ENCODE data around the gene SMCO4. TPM values are rescaled to one million over a fixed set of nuclear protein-coding genes. Genes with fewer than 3 reads are reported as not detected.

SMCO4 gene
- total and polyA plus RNA-seq, 2 donors: 32.2 to 41.3 TPM

GRCh38 chr11:93569496-93569895 lies 26.3 kb upstream of the SMCO4 start:
- Histone ChIP-seq H3K27me3 (ENCODE audit: control insufficient read depth in 2 of 2, insufficient read depth in 1 of 2, low read length in 1 of 2) (no peaks in the 10 kb centered on the region), H3K36me3 (ENCODE audit: control insufficient read depth in 2 of 2, insufficient read depth in 2 of 2, low read length in 1 of 2) (no peaks in the 10 kb centered on the region), H3K27ac (ENCODE audit: low read depth in 1 of 2, low read length in 1 of 2) (no peak overlapping the region), H3K4me1 (ENCODE audit: control insufficient read depth in 2 of 2, insufficient read depth in 2 of 2, low read length in 2 of 2) (no peaks in the 10 kb centered on the region), H3K4me3 (ENCODE audit: low read length in 2 of 2) (no peak overlapping the region), H3K9me3 (ENCODE audit: control insufficient read depth in 2 of 2, insufficient read depth in 1 of 2, low read length in 1 of 2) (no peaks in the 10 kb centered on the region)
- no peak for DNase-seq (ENCODE audit: low read depth in 6 of 9, low spot score in 9 of 9)

GRCh38 chr11:93568726-93569125 lies 25.5 kb upstream of the SMCO4 start:
- no peaks in the 10 kb centered on the region for H3K4me1 ChIP-seq (ENCODE audit: control insufficient read depth in 2 of 2, insufficient read depth in 2 of 2, low read length in 2 of 2)
- no peaks in the 10 kb centered on the region for H3K27me3 ChIP-seq (ENCODE audit: control insufficient read depth in 2 of 2, insufficient read depth in 1 of 2, low read length in 1 of 2)
- no peak overlapping the region for H3K27ac ChIP-seq (ENCODE audit: low read depth in 1 of 2, low read length in 1 of 2)
- no peak overlapping the region for H3K4me3 ChIP-seq (ENCODE audit: low read length in 2 of 2)
- DNase-seq (ENCODE audit: low read depth in 6 of 9, low spot score in 9 of 9): no peak
- no peaks in the 10 kb centered on the region for H3K9me3 ChIP-seq (ENCODE audit: control insufficient read depth in 2 of 2, insufficient read depth in 1 of 2, low read length in 1 of 2)
- no peaks in the 10 kb centered on the region for H3K36me3 ChIP-seq (ENCODE audit: control insufficient read depth in 2 of 2, insufficient read depth in 2 of 2, low read length in 1 of 2)
- WGBS: 94% methylated on average over 2 of the region's 2 CpGs

- no peak for DNase-seq (ENCODE audit: low read depth in 6 of 9, low spot score in 9 of 9)
- no peaks in the 10 kb centered on the region for H3K9me3 ChIP-seq (ENCODE audit: control insufficient read depth in 2 of 2, insufficient read depth in 1 of 2, low read length in 1 of 2)
- H3K4me3 ChIP-seq (ENCODE audit: low read length in 2 of 2): no peak overlapping the region
- WGBS: 91% methylated on average over 7 of the region's 7 CpGs
- no peak overlapping the region for H3K27ac ChIP-seq (ENCODE audit: low read depth in 1 of 2, low read length in 1 of 2)
- no peaks in the 10 kb centered on the region for H3K36me3 ChIP-seq (ENCODE audit: control insufficient read depth in 2 of 2, insufficient read depth in 2 of 2, low read length in 1 of 2)
- no peaks in the 10 kb centered on the region for H3K27me3 ChIP-seq (ENCODE audit: control insufficient read depth in 2 of 2, insufficient read depth in 1 of 2, low read length in 1 of 2)
- no peaks in the 10 kb centered on the region for H3K4me1 ChIP-seq (ENCODE audit: control insufficient read depth in 2 of 2, insufficient read depth in 2 of 2, low read length in 2 of 2)
Measured at GRCh38 chr11:93567401-93567895, 24.3 kb upstream of the SMCO4 start.

GRCh38 chr11:93564895-93565294 lies 21.7 kb upstream of the SMCO4 start:
- H3K4me1 ChIP-seq (ENCODE audit: control insufficient read depth in 2 of 2, insufficient read depth in 2 of 2, low read length in 2 of 2): no peaks in the 10 kb centered on the region
- H3K4me3 ChIP-seq (ENCODE audit: low read length in 2 of 2): no peak overlapping the region
- no peak overlapping the region for H3K27ac ChIP-seq (ENCODE audit: low read depth in 1 of 2, low read length in 1 of 2)
- no peak for DNase-seq (ENCODE audit: low read depth in 6 of 9, low spot score in 9 of 9)
- H3K36me3 ChIP-seq (ENCODE audit: control insufficient read depth in 2 of 2, insufficient read depth in 2 of 2, low read length in 1 of 2): no peaks in the 10 kb centered on the region
- 94% methylated on average over 3 of the region's 3 CpGs for WGBS
- no peaks in the 10 kb centered on the region for H3K27me3 ChIP-seq (ENCODE audit: control insufficient read depth in 2 of 2, insufficient read depth in 1 of 2, low read length in 1 of 2)
- H3K9me3 ChIP-seq (ENCODE audit: control insufficient read depth in 2 of 2, insufficient read depth in 1 of 2, low read length in 1 of 2): no peaks in the 10 kb centered on the region

GRCh38 chr11:93563857-93564256 lies 20.7 kb upstream of the SMCO4 start:
- Histone ChIP-seq H3K9me3 (ENCODE audit: control insufficient read depth in 2 of 2, insufficient read depth in 1 of 2, low read length in 1 of 2) (no peaks in the 10 kb centered on the region), H3K4me3 (ENCODE audit: low read length in 2 of 2) (no peak overlapping the region), H3K36me3 (ENCODE audit: control insufficient read depth in 2 of 2, insufficient read depth in 2 of 2, low read length in 1 of 2) (no peaks in the 10 kb centered on the region), H3K27ac (ENCODE audit: low read depth in 1 of 2, low read length in 1 of 2) (no peak overlapping the region), H3K27me3 (ENCODE audit: control insufficient read depth in 2 of 2, insufficient read depth in 1 of 2, low read length in 1 of 2) (no peaks in the 10 kb centered on the region), H3K4me1 (ENCODE audit: control insufficient read depth in 2 of 2, insufficient read depth in 2 of 2, low read length in 2 of 2) (no peaks in the 10 kb centered on the region)
- DNase-seq (ENCODE audit: low read depth in 6 of 9, low spot score in 9 of 9): no peak

GRCh38 chr11:93560199-93560932 lies 17.2 kb upstream of the SMCO4 start:
- H3K36me3 ChIP-seq (ENCODE audit: control insufficient read depth in 2 of 2, insufficient read depth in 2 of 2, low read length in 1 of 2): no peaks in the 10 kb centered on the region
- no peak overlapping the region for H3K27ac ChIP-seq (ENCODE audit: low read depth in 1 of 2, low read length in 1 of 2)
- H3K27me3 ChIP-seq (ENCODE audit: control insufficient read depth in 2 of 2, insufficient read depth in 1 of 2, low read length in 1 of 2): no peaks in the 10 kb centered on the region
- WGBS: 90% methylated on average over 3 of the region's 3 CpGs
- H3K4me1 ChIP-seq (ENCODE audit: control insufficient read depth in 2 of 2, insufficient read depth in 2 of 2, low read length in 2 of 2): no peaks in the 10 kb centered on the region
- H3K9me3 ChIP-seq (ENCODE audit: control insufficient read depth in 2 of 2, insufficient read depth in 1 of 2, low read length in 1 of 2): no peaks in the 10 kb centered on the region
- no peak for DNase-seq (ENCODE audit: low read depth in 6 of 9, low spot score in 9 of 9)
- no peak overlapping the region for H3K4me3 ChIP-seq (ENCODE audit: low read length in 2 of 2)

GRCh38 chr11:93559681-93560080 lies 16.5 kb upstream of the SMCO4 start:
- H3K36me3 ChIP-seq (ENCODE audit: control insufficient read depth in 2 of 2, insufficient read depth in 2 of 2, low read length in 1 of 2): no peaks in the 10 kb centered on the region
- no peak overlapping the region for H3K27ac ChIP-seq (ENCODE audit: low read depth in 1 of 2, low read length in 1 of 2)
- H3K4me3 ChIP-seq (ENCODE audit: low read length in 2 of 2): no peak overlapping the region
- H3K27me3 ChIP-seq (ENCODE audit: control insufficient read depth in 2 of 2, insufficient read depth in 1 of 2, low read length in 1 of 2): peaks cover 0 to 2% of the 10 kb centered on the region in 2 donors
- 74% methylated on average over 3 of the region's 3 CpGs for WGBS
- H3K4me1 ChIP-seq (ENCODE audit: control insufficient read depth in 2 of 2, insufficient read depth in 2 of 2, low read length in 2 of 2): no peaks in the 10 kb centered on the region
- no peak for DNase-seq (ENCODE audit: low read depth in 6 of 9, low spot score in 9 of 9)
- H3K9me3 ChIP-seq (ENCODE audit: control insufficient read depth in 2 of 2, insufficient read depth in 1 of 2, low read length in 1 of 2): no peaks in the 10 kb centered on the region

GRCh38 chr11:93552874-93553273 lies 9.7 kb upstream of the SMCO4 start:
- WGBS: 94% methylated on average over 1 of the region's 1 CpG
- no peaks in the 10 kb centered on the region for H3K9me3 ChIP-seq (ENCODE audit: control insufficient read depth in 2 of 2, insufficient read depth in 1 of 2, low read length in 1 of 2)
- DNase-seq (ENCODE audit: low read depth in 6 of 9, low spot score in 9 of 9): no peak
- no peaks in the 10 kb centered on the region for H3K4me1 ChIP-seq (ENCODE audit: control insufficient read depth in 2 of 2, insufficient read depth in 2 of 2, low read length in 2 of 2)
- H3K27me3 ChIP-seq (ENCODE audit: control insufficient read depth in 2 of 2, insufficient read depth in 1 of 2, low read length in 1 of 2): peaks cover 0 to 2% of the 10 kb centered on the region in 2 donors
- no peak overlapping the region for H3K27ac ChIP-seq (ENCODE audit: low read depth in 1 of 2, low read length in 1 of 2)
- H3K36me3 ChIP-seq (ENCODE audit: control insufficient read depth in 2 of 2, insufficient read depth in 2 of 2, low read length in 1 of 2): no peaks in the 10 kb centered on the region
- H3K4me3 ChIP-seq (ENCODE audit: low read length in 2 of 2): no peak overlapping the region

- Histone ChIP-seq H3K27me3 (ENCODE audit: control insufficient read depth in 2 of 2, insufficient read depth in 1 of 2, low read length in 1 of 2) (no peaks in the 10 kb centered on the region), H3K27ac (ENCODE audit: low read depth in 1 of 2, low read length in 1 of 2) (peak overlapping the region in 1 of 2 donors; percentile 26), H3K4me3 (ENCODE audit: low read length in 2 of 2) (no peak overlapping the region), H3K9me3 (ENCODE audit: control insufficient read depth in 2 of 2, insufficient read depth in 1 of 2, low read length in 1 of 2) (no peaks in the 10 kb centered on the region), H3K36me3 (ENCODE audit: control insufficient read depth in 2 of 2, insufficient read depth in 2 of 2, low read length in 1 of 2) (no peaks in the 10 kb centered on the region), H3K4me1 (ENCODE audit: control insufficient read depth in 2 of 2, insufficient read depth in 2 of 2, low read length in 2 of 2) (no peaks in the 10 kb centered on the region)
- no peak for DNase-seq (ENCODE audit: low read depth in 6 of 9, low spot score in 9 of 9)
- 94% methylated on average over 4 of the region's 4 CpGs for WGBS
Measured at GRCh38 chr11:93549976-93550375, 6.8 kb upstream of the SMCO4 start.
